SK-N-SH (cell line): Measurements from ENCODE around the gene TACC2.

Experiments used
- CTCF ChIP-seq: fragments of 200-600 bp; sonication (generic); IDR thresholded peaks from 2 replicates; pipeline ENCODE4 v1.6.1; 2017; ENCODE audit warnings: antibody characterized with exemption, mild to moderate bottlenecking, moderate library complexity
- MXI1 ChIP-seq: IDR thresholded peaks from 2 replicates; pipeline ENCODE4 v1.6.1; 2012; ENCODE audit warnings: mild to moderate bottlenecking, low read depth, low read length, improper control_type of control experiment
- RFX5 ChIP-seq: IDR thresholded peaks from 2 replicates; pipeline ENCODE4 v1.6.1; 2012; ENCODE audit warnings: mild to moderate bottlenecking, improper control_type of control experiment, low read length

GRCh38 chr10:122117475-122117874 lies 128.5 kb downstream of the TACC2 start:
- TF ChIP-seq CTCF, result no peak
- TF ChIP-seq RFX5, result no peak
- no peak for TF ChIP-seq MXI1
